ENCODE measurements around the gene ENHO.

Gene ENHO

DNA sequence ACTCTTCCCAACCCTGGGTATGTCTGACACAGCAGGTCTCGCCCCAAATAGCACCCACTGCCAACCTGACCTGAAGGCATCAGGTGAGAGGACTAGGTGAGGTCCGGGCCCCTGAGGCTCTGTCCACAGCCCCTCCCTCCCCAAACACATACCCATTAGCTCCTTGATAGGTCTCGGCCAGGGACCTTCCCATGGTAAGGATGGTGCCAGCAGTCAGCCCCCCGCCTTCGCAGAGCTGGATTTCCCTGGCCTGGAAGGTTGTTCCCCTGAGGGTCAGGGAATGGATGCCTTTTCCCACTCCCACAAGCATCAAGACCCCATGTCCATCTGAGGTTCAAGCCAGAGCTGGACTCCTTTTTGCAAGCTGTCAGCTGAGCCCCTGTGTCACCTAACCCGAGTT is 2.7 kb downstream of the ENHO start:
- no peak for TF ChIP-seq TAF1 (IDR thresholded peaks at IDR 0.05; ENCODE audit: borderline replicate concordance, insufficient read depth, low read length)

- TF ChIP-seq POLR2AphosphoS5 (IDR thresholded peaks at IDR 0.05; ENCODE audit: low read depth, low read length) (no peak), TAF1 (IDR thresholded peaks at IDR 0.05; ENCODE audit: borderline replicate concordance, insufficient read depth, low read length) (no peak), FOXP2 (optimal IDR thresholded peaks at IDR 0.05; ENCODE audit: borderline replicate concordance, extremely low read depth, extremely low read length, insufficient read depth) (no peak), SIN3A (IDR thresholded peaks at IDR 0.05; ENCODE audit: borderline replicate concordance, insufficient read depth, low read length) (no peak)
- TF ChIP-seq, protein P1, sequence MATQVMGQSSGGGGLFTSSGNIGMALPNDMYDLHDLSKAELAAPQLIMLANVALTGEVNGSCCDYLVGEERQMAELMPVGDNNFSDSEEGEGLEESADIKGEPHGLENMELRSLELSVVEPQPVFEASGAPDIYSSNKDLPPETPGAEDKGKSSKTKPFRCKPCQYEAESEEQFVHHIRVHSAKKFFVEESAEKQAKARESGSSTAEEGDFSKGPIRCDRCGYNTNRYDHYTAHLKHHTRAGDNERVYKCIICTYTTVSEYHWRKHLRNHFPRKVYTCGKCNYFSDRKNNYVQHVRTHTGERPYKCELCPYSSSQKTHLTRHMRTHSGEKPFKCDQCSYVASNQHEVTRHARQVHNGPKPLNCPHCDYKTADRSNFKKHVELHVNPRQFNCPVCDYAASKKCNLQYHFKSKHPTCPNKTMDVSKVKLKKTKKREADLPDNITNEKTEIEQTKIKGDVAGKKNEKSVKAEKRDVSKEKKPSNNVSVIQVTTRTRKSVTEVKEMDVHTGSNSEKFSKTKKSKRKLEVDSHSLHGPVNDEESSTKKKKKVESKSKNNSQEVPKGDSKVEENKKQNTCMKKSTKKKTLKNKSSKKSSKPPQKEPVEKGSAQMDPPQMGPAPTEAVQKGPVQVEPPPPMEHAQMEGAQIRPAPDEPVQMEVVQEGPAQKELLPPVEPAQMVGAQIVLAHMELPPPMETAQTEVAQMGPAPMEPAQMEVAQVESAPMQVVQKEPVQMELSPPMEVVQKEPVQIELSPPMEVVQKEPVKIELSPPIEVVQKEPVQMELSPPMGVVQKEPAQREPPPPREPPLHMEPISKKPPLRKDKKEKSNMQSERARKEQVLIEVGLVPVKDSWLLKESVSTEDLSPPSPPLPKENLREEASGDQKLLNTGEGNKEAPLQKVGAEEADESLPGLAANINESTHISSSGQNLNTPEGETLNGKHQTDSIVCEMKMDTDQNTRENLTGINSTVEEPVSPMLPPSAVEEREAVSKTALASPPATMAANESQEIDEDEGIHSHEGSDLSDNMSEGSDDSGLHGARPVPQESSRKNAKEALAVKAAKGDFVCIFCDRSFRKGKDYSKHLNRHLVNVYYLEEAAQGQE (IDR thresholded peaks at IDR 0.05; ENCODE audit: insufficient read depth in 1 of 2, low read depth in 2 of 2, low read length in 2 of 2), result no peak
Measured at GRCh38 chr9:34519321-34520020, 3.3 kb downstream of the ENHO start.

DNA sequence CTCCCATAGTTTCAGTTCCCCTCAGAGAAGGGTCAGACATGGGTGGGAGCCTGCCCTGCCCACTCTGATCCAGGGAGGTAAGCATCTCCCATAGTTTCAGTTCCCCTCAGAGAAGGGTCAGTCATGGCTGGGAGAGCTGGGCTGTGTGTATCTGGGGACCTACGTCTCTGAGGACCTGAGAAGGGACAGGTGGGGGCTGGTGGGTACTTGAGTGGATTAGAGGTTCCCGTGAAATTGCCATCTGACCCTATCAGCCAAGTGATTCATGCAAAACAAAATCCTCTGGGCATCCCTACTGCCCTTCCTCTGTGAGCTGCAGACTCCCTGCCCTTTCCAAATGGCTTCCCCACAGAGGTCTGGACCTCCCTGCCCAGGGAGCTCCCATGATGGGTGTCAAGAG is 3.9 kb downstream of the ENHO start:
- TF ChIP-seq, protein P1 (IDR thresholded peaks at IDR 0.05; ENCODE audit: insufficient read depth in 1 of 2, low read depth in 2 of 2, low read length in 2 of 2), result no peak
- TF ChIP-seq FOXP2 (optimal IDR thresholded peaks at IDR 0.05; ENCODE audit: borderline replicate concordance, extremely low read depth, extremely low read length, insufficient read depth), result no peak
- no peak for TF ChIP-seq TAF1 (IDR thresholded peaks at IDR 0.05; ENCODE audit: borderline replicate concordance, insufficient read depth, low read length)
- TF ChIP-seq POLR2AphosphoS5 (IDR thresholded peaks at IDR 0.05; ENCODE audit: low read depth, low read length), result no peak
- no peak for TF ChIP-seq SIN3A (IDR thresholded peaks at IDR 0.05; ENCODE audit: borderline replicate concordance, insufficient read depth, low read length)

GRCh38 chr9:34518110-34518616 is 4.6 kb downstream of the ENHO start:
- TF ChIP-seq FOXP2 (optimal IDR thresholded peaks at IDR 0.05; ENCODE audit: borderline replicate concordance, extremely low read depth, extremely low read length, insufficient read depth) (no peak), POLR2AphosphoS5 (IDR thresholded peaks at IDR 0.05; ENCODE audit: low read depth, low read length) (no peak), SIN3A (IDR thresholded peaks at IDR 0.05; ENCODE audit: borderline replicate concordance, insufficient read depth, low read length) (no peak), TAF1 (IDR thresholded peaks at IDR 0.05; ENCODE audit: borderline replicate concordance, insufficient read depth, low read length) (no peak)
- TF ChIP-seq, protein P1 (IDR thresholded peaks at IDR 0.05; ENCODE audit: insufficient read depth in 1 of 2, low read depth in 2 of 2, low read length in 2 of 2), result no peak

DNA sequence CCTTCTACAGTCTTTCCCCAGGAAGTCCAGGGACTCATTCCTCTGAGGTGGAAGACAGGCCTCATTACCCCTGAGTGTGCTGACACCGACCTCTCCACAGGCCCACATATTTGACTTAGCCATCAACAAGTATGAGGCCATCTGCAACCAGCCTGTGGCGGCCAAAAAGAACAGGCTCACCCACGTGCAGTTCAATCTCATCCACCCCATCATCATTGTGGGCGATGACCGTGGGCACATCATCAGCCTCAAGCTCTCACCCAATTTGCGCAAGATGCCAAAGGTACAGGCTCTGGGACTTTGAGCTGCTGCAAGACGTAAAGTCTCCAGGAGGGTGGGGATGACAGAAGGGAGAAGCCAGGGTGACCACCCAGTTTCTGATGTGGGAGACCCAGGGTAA is 5.6 kb downstream of the ENHO start:
- no peak for TF ChIP-seq TAF1 (IDR thresholded peaks at IDR 0.05; ENCODE audit: borderline replicate concordance, insufficient read depth, low read length)
- TF ChIP-seq, protein P1 (IDR thresholded peaks at IDR 0.05; ENCODE audit: insufficient read depth in 1 of 2, low read depth in 2 of 2, low read length in 2 of 2), result no peak
- no peak for TF ChIP-seq POLR2AphosphoS5 (IDR thresholded peaks at IDR 0.05; ENCODE audit: low read depth, low read length)
- TF ChIP-seq FOXP2 (optimal IDR thresholded peaks at IDR 0.05; ENCODE audit: borderline replicate concordance, extremely low read depth, extremely low read length, insufficient read depth), result no peak
- no peak for TF ChIP-seq SIN3A (IDR thresholded peaks at IDR 0.05; ENCODE audit: borderline replicate concordance, insufficient read depth, low read length)

Data from PFSK-1 (cell line).